Endothelial cell of hepatic sinusoid (primary cell): ENCODE measurements around the gene GATA2.

ENCODE experiments used
- in situ Hi-C: cut with HindIII; loops from 2 replicates; pipeline ENCODE4 v1.10.0; 2017; ENCODE audit warnings: low sequenced_read_pairs

GATA2 gene

DNA sequence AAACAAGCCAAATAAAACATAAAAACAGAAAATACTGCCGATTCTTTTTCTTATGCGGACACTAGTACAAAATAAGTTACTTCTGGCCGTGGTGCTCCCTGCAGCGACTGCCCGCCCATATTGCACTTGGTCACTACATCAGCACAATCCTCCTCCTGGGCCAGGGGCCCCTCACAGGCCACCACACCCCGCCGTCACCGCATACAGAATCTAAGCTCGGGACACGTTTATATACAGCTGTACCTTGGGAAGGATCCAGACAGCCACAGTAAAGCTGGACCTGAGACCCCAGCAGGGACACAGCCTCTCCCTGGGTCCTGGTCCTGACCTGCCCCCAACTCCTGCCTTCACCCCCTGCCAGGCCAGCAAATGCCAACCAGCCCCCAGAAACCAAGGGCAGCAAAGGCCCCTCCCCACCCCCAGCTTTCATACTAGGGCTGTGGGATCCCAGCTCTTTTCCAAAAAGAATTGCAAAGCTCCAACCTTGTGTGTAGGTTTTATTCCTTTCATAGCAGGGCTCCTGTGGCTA lies 13.4 kb downstream of the GATA2 start:
- in situ Hi-C loops, result no loop called here

DNA sequence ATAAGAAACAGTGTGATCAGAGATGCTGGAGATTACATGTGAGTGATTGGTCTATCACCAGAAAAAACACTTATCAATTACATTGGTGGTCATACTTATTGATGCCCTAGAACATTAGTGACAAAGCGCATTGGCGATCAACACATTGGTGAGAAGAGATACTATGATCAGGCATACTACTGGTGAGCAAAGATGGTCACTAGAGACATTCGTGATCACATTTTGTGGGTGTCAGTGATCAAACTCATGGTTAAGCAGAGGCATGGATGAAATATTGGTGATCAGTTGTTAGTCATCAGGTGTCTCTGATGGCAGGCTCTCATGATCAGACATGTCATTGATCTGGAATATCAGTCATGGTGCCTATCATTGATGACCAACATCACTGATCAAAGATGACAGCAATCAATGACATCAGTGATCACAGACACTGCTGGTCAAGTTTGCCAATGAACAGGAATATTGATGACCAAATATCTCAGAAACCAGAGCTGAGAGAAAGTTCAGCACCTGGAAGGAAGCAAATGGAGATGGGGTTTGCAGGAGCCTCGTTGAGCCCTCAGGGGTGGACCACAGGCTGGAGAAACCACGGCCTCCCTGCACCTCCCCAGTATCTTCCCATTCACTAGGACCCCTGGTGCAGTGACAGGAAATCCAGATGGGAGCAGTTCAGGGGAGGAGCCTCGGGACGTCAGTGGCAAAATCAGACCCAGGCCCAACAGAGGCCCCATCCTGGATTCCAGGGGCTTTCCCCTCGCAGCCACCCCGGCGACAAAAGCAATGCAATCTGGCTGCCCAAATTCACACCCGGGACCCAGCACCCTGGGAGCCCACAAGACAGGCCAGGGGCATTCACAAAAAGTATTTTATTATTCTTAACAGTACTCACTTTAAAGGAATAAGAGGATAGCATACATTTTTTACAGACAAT lies 14.2 kb downstream of the GATA2 start:
- in situ Hi-C loops, result no loop called here

DNA sequence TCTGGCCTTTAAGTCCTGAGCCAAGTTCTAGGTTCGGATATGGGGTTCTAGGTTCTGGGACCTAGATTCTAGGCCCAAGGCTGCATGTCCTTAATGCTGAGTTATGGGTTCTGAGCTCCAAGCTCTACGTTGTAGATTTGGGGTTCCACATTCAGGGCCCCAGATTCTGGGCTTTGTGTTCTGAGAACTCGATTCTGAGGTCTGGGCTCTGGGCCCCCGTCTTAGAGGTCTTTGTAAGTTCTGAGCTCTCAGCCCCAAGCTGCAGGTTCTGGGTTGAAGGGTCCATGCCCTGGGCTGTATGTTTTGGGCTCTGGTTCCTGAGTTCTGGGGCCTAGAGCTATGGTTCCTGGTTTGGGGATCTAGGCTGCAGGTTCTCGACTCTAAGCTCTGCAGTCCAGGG lies 16.3 kb downstream of the GATA2 start:
- in situ Hi-C loops, result no loop called here

DNA sequence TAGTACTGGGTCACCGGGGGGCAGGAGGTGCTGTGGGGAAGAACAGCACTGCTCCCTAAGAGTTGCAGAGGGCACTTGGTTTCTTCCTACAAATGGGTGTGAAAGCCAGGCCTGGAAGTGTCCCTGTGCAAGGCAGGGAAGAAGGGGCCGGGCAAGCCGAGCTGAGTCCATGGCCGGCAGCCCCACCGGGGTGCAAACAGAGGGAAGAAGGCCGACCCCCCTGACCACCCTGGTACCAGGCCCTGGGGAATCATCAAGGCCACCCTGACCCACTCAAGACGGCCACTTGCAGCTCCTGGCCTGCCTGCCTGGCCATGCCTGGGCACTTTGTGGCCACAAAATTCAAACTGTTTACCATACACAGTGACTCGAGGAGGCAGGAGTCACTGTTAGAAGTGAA lies 17.6 kb downstream of the GATA2 start:
- in situ Hi-C loops, result no loop called here

DNA sequence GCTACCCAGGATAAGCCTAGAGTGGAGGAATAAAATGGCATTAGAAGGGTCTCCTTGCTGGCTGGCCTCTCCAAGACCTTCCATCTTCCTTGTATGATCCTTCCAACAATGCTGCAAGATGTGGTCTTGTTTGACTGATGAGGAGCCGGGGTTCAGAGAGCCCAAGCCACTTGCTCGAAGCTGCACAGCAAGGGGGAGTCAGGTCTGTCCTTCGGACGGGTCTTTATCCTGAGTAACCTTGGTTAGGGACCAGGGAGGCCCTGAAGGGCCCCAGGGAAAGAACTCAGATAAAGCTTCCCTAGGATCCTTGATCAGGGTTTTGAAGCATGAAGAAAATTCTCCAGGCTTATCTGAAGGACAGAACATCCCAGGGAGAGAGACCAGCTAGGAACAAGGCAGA lies 19.3 kb downstream of the GATA2 start:
- in situ Hi-C loops, result loop anchor here (5.0 kb wide), 1 partner anchor 41 kb away; no protein-coding TSS in a partner anchor

DNA sequence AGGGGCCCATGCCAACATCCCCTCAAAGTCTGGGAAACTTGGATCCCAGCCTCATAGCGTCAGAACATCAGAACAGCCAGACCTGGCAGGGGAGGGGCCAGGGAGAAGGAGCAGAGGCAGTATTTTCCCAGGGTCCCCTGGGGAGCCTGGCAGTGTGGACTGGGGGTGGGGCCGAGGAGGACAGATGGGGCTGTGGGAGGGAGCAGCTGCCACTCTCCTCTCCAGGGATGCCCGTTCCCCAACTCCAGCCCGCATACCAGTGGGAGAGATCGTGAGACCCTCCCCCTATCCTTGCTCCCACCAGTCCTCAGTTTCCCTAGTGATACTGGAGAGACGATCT lies 19.9 kb downstream of the GATA2 start:
- in situ Hi-C loops, result loop anchor here (5.0 kb wide), 1 partner anchor 41 kb away; no protein-coding TSS in a partner anchor

DNA sequence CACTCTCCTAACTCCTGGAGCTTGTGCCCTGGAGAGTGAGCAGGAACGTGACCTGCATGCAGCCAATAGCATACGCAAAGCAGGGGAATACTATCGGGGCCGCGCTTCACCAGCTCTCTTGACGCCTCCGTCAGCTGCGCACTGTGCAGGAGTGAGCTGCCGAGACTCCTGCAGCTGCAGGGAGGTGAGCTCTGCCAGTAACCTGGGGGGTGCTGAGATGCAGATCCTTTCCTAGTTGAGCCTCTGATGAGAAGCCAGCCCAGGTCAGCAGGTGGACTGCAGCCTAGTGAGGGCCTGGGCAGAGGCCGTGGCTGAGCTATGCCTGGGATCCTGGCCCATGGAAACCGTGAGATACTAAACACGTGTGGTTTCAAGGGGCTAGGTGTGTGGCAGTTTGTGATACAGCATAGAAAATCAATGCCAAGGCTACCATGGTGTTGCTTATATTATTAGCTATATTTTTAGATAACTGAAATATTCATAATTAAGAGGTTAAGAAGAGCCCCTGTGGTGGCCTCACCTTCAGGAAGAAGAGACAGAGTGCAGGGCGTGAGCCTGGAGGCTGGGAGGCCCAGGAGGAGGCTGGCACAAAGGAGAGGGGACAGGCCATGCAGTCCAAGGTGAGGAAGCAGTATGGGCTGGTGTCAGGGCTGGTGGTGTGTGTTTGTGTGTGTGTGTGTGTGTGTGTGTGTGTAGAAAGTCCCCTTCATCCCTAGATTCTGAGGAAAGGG lies 20.4 kb downstream of the GATA2 start:
- in situ Hi-C loops, result loop anchor here (5.0 kb wide), 1 partner anchor 40 kb away; no protein-coding TSS in a partner anchor

DNA sequence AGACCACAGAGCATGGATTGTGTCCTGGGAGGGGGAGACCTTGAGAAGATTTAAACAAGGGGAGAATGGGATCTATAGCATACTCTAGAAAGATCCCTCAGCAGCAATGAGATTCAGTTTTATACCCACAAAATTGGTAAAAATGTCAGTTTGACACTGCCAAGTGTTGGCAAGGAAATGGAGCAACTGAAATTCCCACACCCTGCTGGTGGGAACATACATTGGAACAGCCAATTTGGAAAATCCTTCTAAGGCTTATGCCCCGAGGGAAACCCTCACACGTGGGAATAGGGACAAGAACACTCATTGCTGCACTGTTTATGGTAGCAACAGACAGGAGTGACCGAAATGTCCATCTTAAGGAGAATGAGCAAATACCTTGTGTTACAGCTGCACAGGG lies 21.3 kb downstream of the GATA2 start:
- in situ Hi-C loops, result loop anchor here (5.0 kb wide), 1 partner anchor 39 kb away; no protein-coding TSS in a partner anchor

DNA sequence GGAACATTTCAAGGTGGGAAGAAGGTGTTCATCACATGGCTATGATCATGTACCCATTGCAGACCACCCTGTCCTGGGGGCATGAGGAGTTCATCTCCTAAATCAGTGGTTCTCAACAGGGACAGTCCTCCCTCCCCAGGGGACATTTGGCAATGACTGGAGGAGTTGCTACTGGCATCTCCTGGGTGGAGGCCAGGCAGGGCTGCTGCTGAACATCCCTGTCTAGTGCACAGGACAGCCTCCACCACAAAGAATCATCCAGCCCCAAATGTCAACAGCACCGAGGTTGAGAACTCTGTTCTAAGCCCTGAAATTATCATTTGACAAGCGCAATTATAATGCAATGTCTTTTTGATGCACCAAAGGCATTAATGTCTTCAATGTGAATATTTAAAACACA lies 21.9 kb downstream of the GATA2 start:
- in situ Hi-C loops, result loop anchor here (5.0 kb wide), 1 partner anchor 39 kb away; no protein-coding TSS in a partner anchor

DNA sequence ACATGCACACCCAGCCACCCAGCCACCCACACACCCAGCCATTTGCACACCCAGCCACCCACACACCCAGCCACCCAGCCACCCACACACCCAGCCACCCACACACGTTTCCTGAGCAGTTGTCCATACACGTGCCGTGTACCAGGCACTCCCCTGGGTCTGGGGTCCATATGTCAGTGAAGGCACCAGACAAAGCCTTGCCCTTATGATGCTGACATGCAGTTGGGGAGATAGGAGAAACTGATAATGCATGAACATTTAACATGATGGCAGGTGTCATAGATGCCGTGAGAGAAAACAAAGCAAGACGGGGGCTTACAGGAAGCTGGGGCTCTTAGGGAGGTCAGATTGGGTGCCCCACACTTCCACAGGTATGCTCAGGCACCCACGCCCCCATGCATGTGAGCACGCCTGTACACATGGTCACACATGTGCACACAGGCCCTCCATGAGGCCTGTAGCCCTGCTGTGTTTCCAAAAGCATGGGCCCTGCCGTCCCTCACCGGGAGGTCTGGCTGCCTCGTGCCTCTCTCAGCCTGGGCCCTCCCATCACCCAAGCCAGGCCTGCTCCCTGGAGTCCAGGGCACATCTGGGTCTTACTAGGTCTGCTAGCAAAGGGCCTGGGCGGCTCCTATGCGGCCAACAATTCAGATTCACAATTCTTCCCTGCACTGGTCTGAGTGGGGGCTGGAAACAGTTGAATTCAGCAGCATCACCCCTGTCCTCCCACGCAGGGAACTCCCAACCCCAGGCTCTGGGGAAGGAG lies 22.7 kb downstream of the GATA2 start:
- in situ Hi-C loops, result loop anchor here (5.0 kb wide), 1 partner anchor 38 kb away; no protein-coding TSS in a partner anchor

DNA sequence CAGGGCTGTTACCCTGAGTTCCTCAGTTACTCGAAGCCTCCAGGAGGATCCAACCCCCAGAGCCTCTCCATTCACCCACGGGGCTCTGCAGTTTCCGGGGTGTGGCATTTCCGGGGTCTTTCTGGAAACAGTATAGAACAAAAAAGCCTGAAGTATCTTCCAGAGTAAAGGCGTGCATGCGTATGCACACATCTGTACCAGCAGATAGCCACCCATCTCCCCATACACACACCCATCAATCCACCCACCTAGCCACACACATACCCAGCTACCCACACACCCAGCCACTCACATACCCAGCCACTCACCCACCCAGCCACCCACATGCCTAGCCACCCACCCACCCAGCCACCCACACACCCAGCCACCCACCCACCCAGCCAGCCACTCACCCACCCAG lies 23.4 kb downstream of the GATA2 start:
- in situ Hi-C loops, result no loop called here

DNA sequence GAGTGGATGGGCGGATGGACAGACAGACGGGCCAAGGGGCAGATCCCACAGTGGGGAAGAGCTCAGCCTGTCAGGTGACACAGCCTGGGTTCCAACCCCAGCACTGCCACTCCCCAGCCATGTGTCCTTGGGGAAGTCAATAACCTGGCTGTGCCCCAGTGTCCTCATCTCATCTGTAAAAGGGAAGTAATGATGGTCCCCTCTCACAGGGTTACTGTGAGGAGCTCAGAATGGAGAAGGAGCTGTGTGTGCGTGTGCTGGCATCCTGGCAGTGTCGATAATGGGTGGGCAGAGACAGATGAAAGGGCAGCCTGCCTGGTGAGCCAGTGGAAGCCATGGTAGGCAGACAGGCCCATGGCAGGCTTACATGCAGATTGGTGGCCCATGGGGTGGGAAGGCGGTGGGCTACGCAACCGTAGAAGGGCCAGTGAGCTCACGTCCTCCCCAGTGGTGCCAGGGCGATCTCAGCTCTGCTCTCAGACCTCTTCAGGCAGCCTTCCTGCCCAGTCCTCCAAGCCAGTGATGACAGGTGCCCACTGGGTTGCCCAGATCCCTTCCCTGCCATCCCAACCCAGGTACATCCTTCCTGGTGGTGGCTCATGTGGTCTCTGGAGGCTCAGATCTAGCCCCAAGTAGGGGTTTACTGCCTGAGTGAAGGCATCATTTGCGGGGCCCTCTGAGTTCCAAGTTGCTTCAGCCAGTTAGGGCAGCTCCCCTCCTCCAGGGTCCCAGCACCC lies 24.0 kb downstream of the GATA2 start:
- in situ Hi-C loops, result no loop called here

DNA sequence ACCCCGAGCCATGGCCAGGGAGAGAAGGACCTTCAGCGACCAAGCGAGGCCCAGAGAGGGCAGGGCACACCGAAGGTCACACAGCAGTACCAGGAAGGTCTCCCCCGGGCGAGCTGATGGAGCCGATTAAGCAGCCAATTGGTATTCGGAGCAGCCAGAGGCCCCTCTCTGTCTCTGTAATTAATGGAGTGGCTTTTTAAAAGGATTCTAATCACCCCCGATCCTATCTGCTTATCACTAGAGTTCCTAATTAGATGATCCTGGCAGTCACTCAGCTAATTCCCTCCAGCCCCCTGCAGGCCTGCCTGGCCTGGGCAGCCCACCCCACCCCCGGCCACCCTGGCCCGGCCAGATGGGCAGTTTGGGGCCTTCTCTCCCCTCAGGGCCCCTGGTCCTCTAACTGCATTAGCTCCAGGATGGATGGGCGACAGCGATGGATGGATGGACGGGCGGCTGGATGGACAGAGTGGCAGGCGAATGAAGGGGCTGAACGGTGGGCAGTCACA lies 24.7 kb downstream of the GATA2 start:
- in situ Hi-C loops, result no loop called here

DNA sequence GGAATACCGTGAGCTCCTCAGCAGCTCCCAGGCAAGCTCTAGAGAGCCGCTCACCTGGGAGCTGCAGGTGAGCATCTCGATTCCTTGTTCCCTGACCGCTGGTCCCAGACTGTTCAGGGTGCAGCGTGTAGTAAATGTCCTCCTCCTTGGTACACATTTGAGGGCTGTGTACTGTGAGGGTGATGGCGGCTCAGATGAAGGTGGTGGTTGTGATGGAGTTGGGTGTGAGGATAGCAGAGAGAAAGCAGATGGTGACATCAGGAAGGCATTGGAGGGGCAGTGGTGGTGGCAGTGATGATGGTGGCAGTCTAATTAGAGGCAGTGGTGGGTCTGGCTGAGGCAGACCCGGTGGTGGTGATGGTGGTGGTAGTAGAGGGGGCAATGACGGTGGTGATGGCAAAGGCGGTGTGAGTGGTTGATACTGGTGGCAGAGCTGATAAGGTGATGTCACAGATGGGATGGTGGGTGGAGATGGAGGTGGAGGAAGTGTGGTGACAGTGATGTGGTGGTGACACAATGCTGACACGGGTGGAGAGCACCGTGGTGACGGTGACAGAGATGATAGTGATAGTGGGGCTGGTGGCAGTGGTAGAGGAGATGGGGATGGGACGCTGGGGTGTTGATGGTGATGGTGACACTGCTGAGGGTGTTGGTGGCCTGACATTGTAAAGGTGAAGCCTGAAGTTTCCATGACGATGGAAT lies 26.0 kb downstream of the GATA2 start, which contains the start of gene DNAJB8:
Gene DNAJB8 (minus strand): TSS at position 51 of the 702 bp plus-strand sequence. CDS start 3,645 bp downstream, outside the sequence.
- in situ Hi-C loops, result no loop called here

DNA sequence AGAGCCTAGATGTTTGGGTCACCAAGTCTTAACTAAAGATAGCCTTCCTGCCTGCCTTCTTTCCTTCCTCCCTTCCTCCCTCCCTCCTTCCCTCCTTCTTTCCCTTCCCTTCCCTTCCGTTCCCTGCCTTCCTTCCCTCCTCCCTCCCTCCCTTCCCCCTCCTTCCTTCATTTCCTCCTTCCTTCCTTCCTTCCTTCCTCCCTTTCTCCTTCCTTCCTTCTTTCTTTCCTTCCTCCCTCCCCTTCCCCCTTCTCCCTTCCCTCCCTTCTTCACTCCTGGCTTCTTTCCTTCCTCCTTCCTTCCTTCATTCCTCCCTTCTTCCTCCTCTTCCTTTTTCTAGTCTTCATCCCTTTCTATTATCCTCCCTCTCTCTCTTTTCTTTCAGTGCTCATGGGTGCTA lies 28.3 kb downstream of the GATA2 start:
- in situ Hi-C loops, result no loop called here

DNA sequence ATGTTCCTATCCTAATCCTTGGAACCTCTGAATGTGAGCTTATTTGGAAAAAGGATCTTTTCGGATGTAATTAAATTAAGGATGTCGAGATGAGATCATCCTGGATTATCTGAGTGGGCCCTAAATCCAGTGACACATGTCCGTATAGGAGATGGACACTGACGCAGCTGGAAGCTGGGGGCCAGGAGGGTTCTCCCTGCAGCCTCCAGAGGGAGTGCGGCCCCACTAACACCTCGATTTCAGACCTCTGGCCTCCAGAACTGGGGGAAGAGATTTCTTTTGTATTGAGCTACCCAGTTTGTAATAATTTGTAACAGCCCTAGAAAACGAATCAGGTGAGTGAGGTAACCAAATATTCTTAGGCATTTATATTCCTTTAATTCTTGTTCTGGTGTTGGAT lies 28.8 kb downstream of the GATA2 start:
- in situ Hi-C loops, result no loop called here

DNA sequence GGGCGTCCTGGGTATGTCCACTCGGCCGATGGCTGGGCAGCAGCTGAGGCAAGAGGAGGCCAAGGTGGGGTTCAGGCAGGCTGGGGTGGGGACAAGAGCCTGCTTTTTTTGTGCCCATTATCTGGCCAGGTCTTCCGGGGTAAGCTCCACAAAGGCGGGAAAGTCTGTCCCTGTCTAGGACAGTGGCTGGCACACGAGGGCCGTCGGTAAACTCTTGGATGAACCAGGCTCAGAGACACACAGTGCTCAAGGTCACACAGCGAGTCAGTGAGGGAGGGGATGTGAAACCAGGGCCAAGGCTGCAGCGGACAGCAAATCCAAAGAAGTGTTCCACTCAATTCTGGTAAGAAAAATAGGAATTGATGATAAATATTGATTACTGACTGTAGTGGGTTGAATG lies 29.2 kb downstream of the GATA2 start:
- in situ Hi-C loops, result no loop called here

DNA sequence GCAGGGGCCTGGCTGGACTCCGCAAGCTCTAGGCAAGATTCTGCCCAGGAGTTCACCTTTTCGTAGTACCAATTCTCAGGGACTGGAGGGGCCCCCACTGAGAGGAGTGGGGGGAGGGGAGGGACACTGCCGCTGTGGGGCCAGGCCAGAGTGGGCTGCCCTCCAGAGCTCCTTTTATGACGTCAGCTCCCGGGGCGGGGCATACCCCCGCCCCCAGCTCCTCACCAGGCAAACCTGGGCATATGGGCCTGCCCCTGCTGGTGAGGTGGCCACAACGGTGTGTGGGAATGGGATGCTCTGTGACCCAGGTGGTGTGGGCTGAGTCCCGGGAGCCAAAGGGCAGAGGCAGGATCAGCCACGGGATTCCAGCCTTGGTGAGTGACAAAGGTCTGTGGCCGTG lies 29.6 kb downstream of the GATA2 start:
- in situ Hi-C loops, result no loop called here

DNA sequence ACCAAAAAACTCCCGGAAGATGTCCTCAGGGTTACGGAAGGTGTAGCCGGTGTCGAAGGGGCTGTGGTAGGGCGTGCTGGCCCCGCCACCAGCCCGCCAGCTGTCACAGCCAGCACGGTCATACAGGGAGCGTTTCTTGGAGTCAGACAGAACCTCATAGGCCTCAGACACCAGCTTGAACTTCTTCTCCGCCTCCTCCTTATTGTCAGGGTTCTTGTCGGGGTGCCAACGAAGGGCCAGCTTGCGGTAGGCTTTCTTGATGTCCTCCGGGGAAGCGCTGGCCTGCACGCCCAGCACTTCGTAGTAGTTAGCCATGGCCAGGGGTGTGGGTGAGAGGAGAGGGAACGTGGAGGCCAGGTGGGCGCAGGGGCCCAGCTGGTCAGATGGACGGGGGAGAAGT lies 30.1 kb downstream of the GATA2 start:
- in situ Hi-C loops, result no loop called here
